CD4-positive, alpha-beta T cell treated with Interferon gamma for 1 hour (primary cell): Measurements from ENCODE around the gene SHOC2.

Experiments used
- DNase-seq: peaks from one replicate; pipeline ENCODE4 v3.0.0-alpha.2; 2020

The SHOC2 gene

GRCh38 chr10:110985497-110986275, 66.3 kb downstream of the SHOC2 start:
- no peak for DNase-seq

GRCh38 chr10:110989016-110989415, 69.6 kb downstream of the SHOC2 start:
- DNase-seq: no peak

GRCh38 chr10:110992006-110992800, 72.8 kb downstream of the SHOC2 start:
- no peak for DNase-seq

GRCh38 chr10:110993024-110993693, 73.8 kb downstream of the SHOC2 start:
- DNase-seq: no peak

- no peak for DNase-seq
Measured at GRCh38 chr10:110994406-110995086, 75.1 kb downstream of the SHOC2 start.

- DNase-seq: no peak
Measured at GRCh38 chr10:110995301-110995700, 75.9 kb downstream of the SHOC2 start.

- DNase-seq: no peak
Measured at GRCh38 chr10:110996256-110996655, 76.9 kb downstream of the SHOC2 start.

GRCh38 chr10:111004016-111004415, 84.6 kb downstream of the SHOC2 start:
- DNase-seq: no peak

GRCh38 chr10:111007486-111007885, 88.1 kb downstream of the SHOC2 start:
- DNase-seq: no peak

- DNase-seq: no peak
Measured at GRCh38 chr10:111015181-111015580, 95.8 kb downstream of the SHOC2 start.

- DNase-seq: no peak
Measured at GRCh38 chr10:111017098-111017497, 97.7 kb downstream of the SHOC2 start.

GRCh38 chr10:111018021-111018420, 98.6 kb downstream of the SHOC2 start:
- no peak for DNase-seq

GRCh38 chr10:111023060-111023459, 103.7 kb downstream of the SHOC2 start:
- DNase-seq: no peak

- DNase-seq: no peak
Measured at GRCh38 chr10:111030042-111030750, 110.8 kb downstream of the SHOC2 start.

- DNase-seq: no peak
Measured at GRCh38 chr10:111034598-111035310, 115.3 kb downstream of the SHOC2 start.

GRCh38 chr10:111035542-111035941, 116.1 kb downstream of the SHOC2 start:
- no peak for DNase-seq

- no peak for DNase-seq
Measured at GRCh38 chr10:111037858-111038257, 118.5 kb downstream of the SHOC2 start.

GRCh38 chr10:111039522-111039921, 120.1 kb downstream of the SHOC2 start:
- no peak for DNase-seq

GRCh38 chr10:111057006-111057405, 137.6 kb downstream of the SHOC2 start:
- no peak for DNase-seq
